UCSD-AML1 (cell line): ENCODE results near the gene ZNF497.
"Not testable (repeated sequence)": the region's sequence is repeated elsewhere in the genome, so short reads cannot be mapped to it uniquely, and the experiment has no call there.

ENCODE experiments used
- DNase-seq: peaks from one replicate; lab custom pipeline; 2025; ENCODE audit not compliant: unreplicated experiment; lab: John Stamatoyannopoulos, UW

The ZNF497 gene

DNA sequence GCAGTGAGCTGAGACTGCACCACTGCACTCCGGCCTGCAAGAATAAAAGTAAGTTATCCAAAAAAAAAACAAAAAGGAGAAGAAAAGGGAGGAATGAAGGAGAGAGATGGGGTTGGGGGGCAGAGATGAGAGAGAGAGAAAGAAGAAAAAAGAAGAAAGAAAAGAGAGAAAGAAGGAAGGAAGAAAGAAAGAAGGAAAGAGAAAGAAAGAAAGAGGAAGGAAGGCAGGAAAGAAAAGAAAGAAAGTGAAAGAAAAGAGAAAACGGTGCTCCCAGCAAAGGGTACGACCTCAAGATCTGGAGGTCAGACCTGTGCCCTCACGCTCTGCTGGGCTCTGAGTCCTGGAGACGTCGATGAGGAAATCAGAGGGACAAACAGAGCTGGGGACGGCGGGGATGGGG is 13.0 kb downstream of the ZNF497 start:
- DNase-seq, result no peak

GRCh38 chr19:58348080-58348479 is 14.5 kb downstream of the ZNF497 start:
- DNase-seq, result not testable (repeated sequence)

DNA sequence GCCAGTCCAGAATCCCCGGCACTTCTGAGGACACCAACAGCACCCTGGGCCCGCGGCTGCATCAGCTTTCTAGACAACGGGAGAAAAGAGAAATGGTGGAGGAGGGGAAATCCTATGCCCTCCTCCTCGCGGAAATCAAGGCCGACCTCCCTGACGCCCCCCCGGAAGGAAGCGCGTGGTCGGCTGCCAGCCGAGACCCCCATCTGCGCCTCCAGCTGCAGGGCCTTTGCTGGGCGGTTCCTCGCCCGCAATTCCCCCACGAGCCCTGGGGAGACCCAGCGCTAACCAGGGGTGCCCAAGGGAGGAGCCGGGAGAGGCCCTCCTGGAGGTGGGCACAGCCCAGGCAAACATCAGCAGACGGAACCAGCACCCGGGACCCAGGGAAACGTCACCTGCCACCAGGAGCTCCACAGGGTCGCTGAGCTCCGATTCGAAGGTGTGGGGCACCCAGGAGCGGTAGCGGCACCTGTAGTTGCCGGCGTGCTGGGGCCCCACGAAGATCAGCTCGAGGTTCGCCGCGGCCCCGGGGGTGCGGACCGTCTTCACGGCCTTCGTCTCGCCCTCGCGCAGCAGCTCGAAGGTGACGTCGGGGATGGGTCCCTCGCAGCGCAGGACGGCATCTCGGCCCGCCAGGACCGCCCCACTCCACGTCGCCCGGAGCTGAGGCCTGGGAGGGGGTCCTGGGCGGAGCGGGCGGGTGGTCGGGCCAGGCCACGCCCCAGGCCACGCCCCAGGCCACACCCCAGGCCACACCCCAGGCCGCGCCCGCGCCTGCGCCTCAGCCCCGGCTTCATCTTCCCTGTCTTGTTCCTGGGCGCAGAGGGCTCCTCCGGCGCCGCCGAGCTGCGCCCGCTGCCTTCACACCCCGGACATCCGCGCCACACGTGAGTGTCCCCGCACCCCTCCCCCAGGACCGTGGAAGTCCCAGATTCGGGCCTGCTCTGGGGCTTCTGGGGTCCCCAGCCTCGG is 15.3 kb downstream of the ZNF497 start:
- DNase-seq, result peak; percentile 90

DNA sequence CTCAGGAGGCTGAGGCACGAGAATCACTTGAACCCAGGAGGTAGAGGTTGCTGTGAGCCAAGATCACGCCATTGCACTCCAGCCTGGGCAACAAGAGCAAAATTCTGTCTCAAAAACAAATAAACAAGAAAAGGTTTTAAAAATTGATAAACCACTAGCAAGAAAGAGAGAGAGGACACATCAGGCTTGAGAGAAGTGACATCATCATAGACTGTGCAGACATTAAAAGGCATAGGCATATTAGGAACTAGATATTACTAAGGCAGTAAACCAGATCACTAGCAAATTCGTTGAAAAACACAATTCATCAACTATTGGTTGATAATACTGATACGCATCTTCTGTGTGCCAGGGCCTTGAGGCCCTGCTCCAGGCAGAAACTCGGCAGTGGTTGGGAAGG is 17.0 kb downstream of the ZNF497 start:
- no peak for DNase-seq

GRCh38 chr19:58338825-58339558 is 23.6 kb downstream of the ZNF497 start:
- no peak for DNase-seq

DNA sequence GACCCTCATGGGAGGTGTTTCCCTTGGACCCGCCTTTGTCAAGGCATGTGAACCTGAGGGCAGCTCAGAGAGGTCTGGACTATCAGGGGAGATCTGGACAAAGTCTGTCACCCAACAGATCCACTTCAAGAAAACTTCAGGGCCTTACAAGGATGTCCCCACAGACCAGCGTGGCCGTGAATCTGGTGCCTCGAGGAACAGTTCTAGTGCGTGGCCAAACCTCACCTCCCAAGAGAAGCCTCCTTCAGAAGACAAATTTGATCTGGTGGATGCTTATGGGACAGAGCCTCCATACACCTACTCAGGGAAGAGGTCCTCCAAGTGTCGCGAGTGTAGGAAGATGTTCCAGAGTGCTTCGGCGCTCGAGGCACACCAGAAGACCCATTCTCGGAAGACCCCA is 24.2 kb downstream of the ZNF497 start:
- DNase-seq, result no peak

DNA sequence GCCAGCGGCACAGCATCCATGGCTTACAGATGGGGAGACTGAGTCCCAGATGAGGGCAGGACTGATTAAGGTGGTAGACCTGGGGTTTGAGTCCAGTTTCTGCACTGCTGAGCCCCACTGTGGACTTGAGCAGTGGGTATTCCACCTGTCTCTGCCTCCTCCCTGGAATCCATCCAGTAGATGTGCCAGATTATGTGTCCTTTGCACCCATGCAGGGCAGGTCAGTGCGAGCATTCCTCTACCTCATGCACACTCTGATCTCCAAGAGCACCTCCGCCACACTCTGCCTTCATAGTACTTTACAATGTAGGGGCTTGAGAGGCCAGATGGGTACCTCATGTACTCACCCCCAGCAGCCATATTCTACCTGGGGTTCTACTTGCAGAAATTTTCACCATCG is 25.7 kb downstream of the ZNF497 start:
- DNase-seq, result no peak

DNA sequence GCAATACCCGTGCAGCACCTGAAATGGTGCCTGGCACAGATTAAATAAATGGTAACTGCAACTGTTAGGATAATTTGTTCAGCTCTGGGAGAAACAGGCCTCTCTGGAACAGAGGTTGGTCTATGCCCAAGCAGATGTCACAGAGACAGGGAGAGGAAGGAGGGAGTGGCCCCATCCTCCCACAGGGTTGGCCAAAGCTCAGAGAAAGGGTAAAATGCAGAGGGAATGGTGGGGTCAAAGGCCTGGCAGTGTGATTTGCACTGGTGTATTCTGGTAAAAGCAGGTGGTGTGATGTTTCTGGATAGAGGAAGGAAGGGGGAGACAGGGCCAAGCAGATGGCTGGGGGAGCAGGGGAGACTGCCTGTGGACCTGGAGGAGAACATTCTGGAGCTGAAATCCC is 26.3 kb downstream of the ZNF497 start:
- DNase-seq, result no peak

- DNase-seq, result no peak
Measured at GRCh38 chr19:58335630-58336029, 26.9 kb downstream of the ZNF497 start.

DNA sequence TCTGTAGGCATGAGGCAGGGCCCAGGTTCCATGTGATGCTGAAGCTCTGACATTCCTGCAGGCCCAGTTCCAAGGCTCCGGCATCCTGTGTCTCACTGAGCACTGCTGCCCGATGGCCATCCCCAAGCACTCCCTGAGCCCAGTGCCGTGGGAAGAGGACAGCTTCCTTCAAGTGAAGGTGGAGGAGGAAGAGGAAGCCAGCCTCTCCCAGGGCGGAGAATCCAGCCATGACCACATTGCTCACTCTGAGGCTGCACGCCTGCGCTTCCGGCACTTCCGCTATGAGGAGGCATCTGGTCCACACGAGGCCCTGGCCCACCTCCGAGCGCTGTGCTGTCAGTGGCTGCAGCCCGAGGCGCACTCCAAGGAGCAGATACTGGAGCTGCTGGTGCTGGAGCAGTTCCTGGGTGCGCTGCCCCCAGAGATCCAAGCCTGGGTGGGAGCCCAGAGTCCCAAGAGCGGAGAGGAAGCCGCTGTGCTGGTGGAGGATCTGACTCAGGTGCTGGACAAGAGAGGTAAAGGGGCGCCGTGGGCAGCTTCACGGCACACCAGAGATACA is 27.8 kb downstream of the ZNF497 start:
- no peak for DNase-seq

- DNase-seq, result no peak
Measured at GRCh38 chr19:58332697-58333096, 29.9 kb downstream of the ZNF497 start.

GRCh38 chr19:58330458-58330857 is 32.1 kb downstream of the ZNF497 start:
- DNase-seq, result no peak

GRCh38 chr19:58328999-58329398 is 33.6 kb downstream of the ZNF497 start:
- peak; percentile 58 for DNase-seq

- peak; percentile 93 for DNase-seq
Measured at GRCh38 chr19:58326914-58327726, 35.4 kb downstream of the ZNF497 start, which contains the start of gene ZSCAN22. Gene ZSCAN22, plus strand, starts transcription at chr19:58326994. Its CDS starts 7,809 bp downstream, at chr19:58334803.

GRCh38 chr19:58326501-58326913 is 36.0 kb downstream of the ZNF497 start:
- DNase-seq, result no peak

DNA sequence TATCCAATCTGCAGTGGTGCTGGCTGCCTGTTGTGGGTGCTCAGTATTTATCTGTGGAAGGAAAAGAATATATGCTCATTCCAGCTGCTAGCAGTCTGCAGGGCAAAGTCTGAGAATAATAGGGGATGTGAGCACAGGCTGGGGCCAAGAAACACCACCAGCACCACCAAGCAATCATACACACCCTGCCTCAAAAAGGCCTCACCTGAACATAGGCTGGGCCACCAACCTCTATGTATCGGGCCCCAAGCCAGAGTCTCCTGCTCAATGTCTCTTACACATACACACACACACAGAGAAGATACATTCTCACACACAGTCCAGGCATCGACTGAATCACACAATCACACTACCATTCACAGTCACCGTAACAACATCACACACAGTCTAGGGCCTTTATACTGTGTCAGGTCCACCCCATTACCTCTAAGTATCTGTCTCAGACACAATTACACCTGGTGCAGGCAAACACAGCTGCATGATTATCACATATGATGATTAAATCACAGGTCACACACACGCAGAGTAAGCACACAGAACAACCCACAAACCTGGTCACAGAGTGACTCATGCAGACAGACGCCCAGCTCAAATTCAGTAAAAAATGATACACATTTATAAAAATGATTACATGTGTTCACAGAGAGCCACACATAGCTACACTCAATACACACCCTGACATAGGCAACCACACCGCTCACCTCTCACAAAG is 37.1 kb downstream of the ZNF497 start:
- DNase-seq, result no peak

- no peak for DNase-seq
Measured at GRCh38 chr19:58319241-58319640, 43.3 kb downstream of the ZNF497 start.

DNA sequence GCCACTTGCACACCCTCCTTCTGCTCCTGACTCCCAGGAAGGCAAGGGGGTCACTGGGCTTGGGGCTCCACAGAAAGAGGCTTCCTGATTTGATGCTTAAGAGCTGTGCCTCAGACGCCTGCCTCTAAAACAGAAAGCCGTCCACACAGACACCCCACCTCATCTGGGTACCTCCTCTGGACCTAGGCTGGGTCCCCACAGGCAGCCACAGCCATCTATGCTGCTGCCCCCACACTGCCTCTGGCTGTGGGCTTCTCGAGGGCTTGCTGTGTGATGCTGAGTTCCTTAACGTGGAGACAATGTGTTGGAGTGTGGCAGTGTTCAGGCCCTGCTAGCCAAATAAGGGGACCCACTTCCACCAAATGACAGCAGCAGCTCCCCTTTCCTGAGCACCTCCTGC is 44.3 kb downstream of the ZNF497 start:
- no peak for DNase-seq

DNA sequence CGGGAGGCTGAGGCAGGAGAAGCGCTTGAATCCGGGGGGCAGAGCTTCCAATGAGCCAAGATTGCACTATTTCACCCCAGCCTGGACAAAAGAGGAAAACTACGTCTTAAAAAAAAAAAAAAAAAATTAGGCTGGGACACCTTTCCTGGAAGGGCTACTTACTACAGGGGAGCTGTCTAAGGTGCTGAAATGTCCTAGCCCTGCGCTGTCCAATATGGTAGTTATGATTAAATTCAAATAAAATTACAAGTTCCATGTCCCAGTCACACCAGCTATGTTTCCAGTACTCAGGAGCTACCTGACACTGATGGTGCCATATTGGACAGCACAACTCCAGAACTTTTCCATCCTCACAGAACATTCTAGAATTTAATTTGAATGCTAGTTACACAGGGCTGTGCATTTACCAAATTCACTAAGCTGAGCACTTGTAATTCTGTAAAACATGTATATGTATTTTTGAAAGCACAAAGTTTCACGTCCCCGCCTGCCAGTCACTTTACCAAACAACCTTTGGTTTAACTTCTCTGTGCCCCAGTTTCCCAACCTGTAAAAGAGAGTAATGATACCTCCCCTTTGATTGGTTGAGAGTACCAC is 45.0 kb downstream of the ZNF497 start:
- DNase-seq, result no peak

DNA sequence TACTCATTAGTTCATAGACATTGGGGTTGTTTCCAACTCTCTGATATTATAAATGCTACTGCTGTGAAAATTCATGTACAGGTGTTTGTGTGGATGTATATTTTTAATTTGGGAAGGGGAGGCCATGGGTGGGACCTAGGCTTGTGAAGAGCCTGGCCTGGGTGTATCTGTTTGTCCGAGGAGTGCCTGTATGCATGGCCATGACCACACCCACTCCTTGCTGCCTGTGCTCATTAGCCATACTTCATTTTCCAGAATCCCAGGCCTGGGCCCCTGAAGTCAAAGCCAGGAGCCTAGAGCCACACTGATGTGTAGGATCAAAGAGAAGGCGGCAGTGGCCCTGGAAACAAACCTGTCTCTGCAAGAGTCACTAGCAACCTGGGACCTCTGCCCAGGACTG is 47.0 kb downstream of the ZNF497 start:
- DNase-seq, result no peak
